ENCODE data around the gene WFDC1. TPM values are rescaled to one million over a fixed set of nuclear protein-coding genes. Genes with fewer than 3 reads are reported as not detected.

Gene WFDC1
- total RNA-seq, 1 experiment from 2014 or later: 0.97 TPM

- no peaks in the 10 kb centered on the region; the same call in 1 of the 2 replicates for H3K27me3 ChIP-seq (ENCODE audit: control insufficient read depth, insufficient read depth, low read length)
- peak; percentile 92 for DNase-seq
- H3K4me3 ChIP-seq (ENCODE audit: insufficient read depth, low read depth, low read length): no peak overlapping the region
- H3K36me3 ChIP-seq (replicated peaks; ENCODE audit: control insufficient read depth, insufficient read depth, low read length): no peaks in the 10 kb centered on the region
These were observed 13.6 kb upstream of the WFDC1 start for GRCh38 chr16:84281074-84281473.

GRCh38 chr16:84282533-84282932 is 12.1 kb upstream of the WFDC1 start:
- Histone ChIP-seq H3K4me3 (ENCODE audit: insufficient read depth, low read depth, low read length) (no peak overlapping the region), H3K27me3 (ENCODE audit: control insufficient read depth, insufficient read depth, low read length) (no peaks in the 10 kb centered on the region; the same call in 1 of the 2 replicates), H3K36me3 (replicated peaks; ENCODE audit: control insufficient read depth, insufficient read depth, low read length) (no peaks in the 10 kb centered on the region)
- no peak for DNase-seq

DNA sequence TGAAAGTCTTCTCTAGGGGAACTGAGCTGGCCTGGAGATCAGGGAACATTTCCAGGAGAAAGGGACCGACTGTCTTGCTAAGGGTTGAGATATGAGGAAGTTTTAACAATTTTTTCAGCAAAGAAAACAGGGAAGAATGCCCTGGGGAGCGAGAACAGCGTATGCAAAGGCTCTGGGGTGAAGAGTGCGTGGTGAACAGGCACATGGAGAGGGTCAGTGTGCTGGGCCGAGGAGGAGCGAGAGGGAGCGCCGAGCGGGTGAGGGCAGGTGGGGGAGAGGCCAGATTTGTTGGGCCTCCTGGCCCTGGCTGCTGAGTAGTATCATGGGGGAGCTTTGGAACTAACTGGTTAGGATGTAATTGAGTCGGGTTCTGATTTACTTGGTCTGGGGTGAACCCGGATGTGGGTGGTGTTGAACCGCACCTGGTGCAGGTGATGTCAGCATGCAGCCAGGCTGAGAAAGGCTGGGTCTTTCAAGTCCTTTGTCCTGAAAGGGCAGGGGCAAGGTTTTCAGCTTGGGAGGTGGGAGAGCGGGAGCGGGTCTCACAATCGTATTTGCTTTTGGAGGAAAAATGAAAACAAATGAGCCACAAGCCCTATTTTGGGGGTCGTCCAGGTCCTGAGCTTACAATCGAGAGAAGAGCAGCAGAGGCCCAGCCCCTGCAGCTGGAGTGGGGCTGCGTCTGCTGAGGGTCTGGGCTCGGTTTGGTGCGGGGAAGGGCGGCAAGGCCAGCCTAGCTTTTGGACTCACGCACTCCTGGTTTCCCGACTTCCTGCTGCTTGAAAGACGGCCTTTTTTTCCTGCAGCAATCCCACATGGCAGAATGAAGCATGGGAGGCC is 11.1 kb upstream of the WFDC1 start:
- H3K4me3 ChIP-seq (ENCODE audit: insufficient read depth, low read depth, low read length): no peak overlapping the region
- H3K36me3 ChIP-seq (replicated peaks; ENCODE audit: control insufficient read depth, insufficient read depth, low read length): no peaks in the 10 kb centered on the region
- H3K27me3 ChIP-seq (ENCODE audit: control insufficient read depth, insufficient read depth, low read length): no peaks in the 10 kb centered on the region; the same call in 1 of the 2 replicates
- DNase-seq: peak; percentile 71

- Histone ChIP-seq H3K27me3 (ENCODE audit: control insufficient read depth, insufficient read depth, low read length) (no peaks in the 10 kb centered on the region; the same call in 1 of the 2 replicates), H3K36me3 (replicated peaks; ENCODE audit: control insufficient read depth, insufficient read depth, low read length) (no peaks in the 10 kb centered on the region), H3K4me3 (ENCODE audit: insufficient read depth, low read depth, low read length) (no peak overlapping the region)
- peak; percentile 86 for DNase-seq
These were observed 10.4 kb upstream of the WFDC1 start for GRCh38 chr16:84284154-84284722.

DNA sequence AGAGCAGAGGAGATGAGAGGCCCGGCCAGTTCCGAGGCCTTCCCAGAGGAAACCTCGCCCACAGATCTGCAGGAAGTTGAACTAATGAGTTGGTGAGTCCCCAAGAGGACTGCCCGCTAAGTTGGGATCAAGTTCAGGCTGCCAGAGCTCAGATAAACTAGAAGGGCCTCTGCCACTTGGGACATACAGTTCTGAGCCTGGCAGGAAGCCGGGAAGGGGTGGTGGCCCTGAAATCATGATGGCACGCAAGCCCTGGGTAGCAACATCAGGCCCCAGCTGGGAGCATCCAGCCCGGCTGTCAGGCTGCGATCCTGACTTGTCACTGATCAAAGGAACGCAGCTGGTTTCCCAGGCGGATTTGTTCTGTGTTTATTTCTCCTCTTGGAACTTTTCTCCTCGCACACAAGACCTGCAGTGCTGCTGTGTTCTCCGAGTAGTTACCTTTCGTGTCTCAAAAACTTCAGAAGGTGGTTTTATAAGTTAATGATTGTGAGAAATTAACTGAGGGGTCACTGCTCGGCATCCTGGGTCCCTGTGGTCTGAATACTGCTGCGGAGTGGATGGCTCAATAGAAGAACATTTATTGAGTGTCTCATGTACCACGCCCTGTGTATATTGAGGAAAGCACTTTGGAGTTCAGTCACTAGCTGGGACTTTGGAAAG is 8.0 kb upstream of the WFDC1 start:
- DNase-seq: no peak

GRCh38 chr16:84288902-84289301 is 5.8 kb upstream of the WFDC1 start:
- no peak overlapping the region for H3K4me3 ChIP-seq (ENCODE audit: insufficient read depth, low read depth, low read length)
- DNase-seq: no peak
- H3K36me3 ChIP-seq (replicated peaks; ENCODE audit: control insufficient read depth, insufficient read depth, low read length): no peaks in the 10 kb centered on the region
- H3K27me3 ChIP-seq (ENCODE audit: control insufficient read depth, insufficient read depth, low read length): no peaks in the 10 kb centered on the region

More for the DNA sequence above, 8.0 kb upstream of the WFDC1 start:
- H3K36me3 ChIP-seq (replicated peaks; ENCODE audit: control insufficient read depth, insufficient read depth, low read length): no peaks in the 10 kb centered on the region
- H3K27me3 ChIP-seq (ENCODE audit: control insufficient read depth, insufficient read depth, low read length): no peaks in the 10 kb centered on the region
- no peak overlapping the region for H3K4me3 ChIP-seq (ENCODE audit: insufficient read depth, low read depth, low read length)

DNA sequence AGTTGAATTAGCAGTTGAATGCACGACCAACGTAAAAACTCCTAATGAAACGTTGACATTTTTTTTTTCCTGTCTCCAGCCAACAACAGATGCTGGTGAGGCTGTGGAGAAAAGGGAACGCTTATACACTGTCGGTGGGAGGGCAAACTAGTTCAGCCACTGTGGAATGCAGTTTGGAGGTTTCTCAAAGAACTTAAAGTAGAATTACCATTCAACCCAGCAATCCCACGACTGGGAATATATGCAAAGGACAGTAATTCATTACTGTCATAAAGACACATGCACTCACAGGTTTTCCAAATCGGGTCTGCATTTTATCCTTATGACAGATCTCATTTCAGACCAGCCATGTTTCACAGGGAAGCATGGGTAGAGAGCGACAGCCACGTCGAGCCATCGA is 3.5 kb upstream of the WFDC1 start:
- DNase-seq: no peak
- Histone ChIP-seq H3K4me3 (ENCODE audit: insufficient read depth, low read depth, low read length) (no peak overlapping the region), H3K27me3 (ENCODE audit: control insufficient read depth, insufficient read depth, low read length) (no peaks in the 10 kb centered on the region), H3K36me3 (replicated peaks; ENCODE audit: control insufficient read depth, insufficient read depth, low read length) (no peaks in the 10 kb centered on the region)

- no peak for DNase-seq
- Histone ChIP-seq H3K27me3 (ENCODE audit: control insufficient read depth, insufficient read depth, low read length) (no peaks in the 10 kb centered on the region), H3K36me3 (replicated peaks; ENCODE audit: control insufficient read depth, insufficient read depth, low read length) (no peaks in the 10 kb centered on the region), H3K4me3 (ENCODE audit: insufficient read depth, low read depth, low read length) (no peak overlapping the region)
These were observed 2.7 kb upstream of the WFDC1 start for GRCh38 chr16:84292011-84292410.

- Histone ChIP-seq H3K4me3 (ENCODE audit: insufficient read depth, low read depth, low read length) (no peak overlapping the region), H3K27me3 (ENCODE audit: control insufficient read depth, insufficient read depth, low read length) (no peaks in the 10 kb centered on the region), H3K36me3 (replicated peaks; ENCODE audit: control insufficient read depth, insufficient read depth, low read length) (no peaks in the 10 kb centered on the region)
- no peak for DNase-seq
These were observed 1.3 kb upstream of the WFDC1 start for GRCh38 chr16:84293406-84293805.

GRCh38 chr16:84294117-84294516 is 561 bp upstream of the WFDC1 start:
- Histone ChIP-seq H3K27me3 (ENCODE audit: control insufficient read depth, insufficient read depth, low read length) (no peaks in the 10 kb centered on the region), H3K36me3 (replicated peaks; ENCODE audit: control insufficient read depth, insufficient read depth, low read length) (no peaks in the 10 kb centered on the region), H3K4me3 (ENCODE audit: insufficient read depth, low read depth, low read length) (no peak overlapping the region)
- DNase-seq: no peak

DNA sequence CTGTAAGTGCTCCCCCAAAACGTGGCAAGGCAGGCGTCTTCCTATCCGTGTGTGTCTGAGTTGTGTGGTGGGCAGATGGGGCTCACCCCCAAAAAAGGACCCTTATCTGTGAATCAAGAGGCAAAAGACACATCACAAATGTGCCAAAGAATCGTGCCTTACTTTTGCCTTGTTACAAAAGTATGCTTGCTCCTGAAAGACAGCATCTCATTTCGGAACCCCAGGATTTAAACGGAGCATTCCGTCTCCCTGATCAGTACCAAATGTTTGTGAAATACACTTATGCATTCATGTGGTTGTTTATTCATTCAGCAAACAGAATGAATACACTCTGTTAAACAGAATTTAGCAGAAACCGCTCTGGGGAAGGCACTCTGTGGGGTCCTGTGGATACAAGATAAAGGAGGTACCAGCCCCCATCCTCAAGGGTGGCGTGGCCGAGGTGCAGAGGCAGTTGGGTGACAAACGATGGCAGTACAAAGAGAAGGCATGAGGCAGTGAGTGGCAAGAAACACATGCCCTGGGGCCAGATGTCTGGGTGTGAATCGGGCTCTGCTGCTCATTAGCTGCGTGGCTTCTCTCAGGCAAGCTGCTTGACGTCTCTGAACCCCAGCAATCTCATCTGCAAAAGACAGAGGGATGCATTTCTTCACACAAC is 654 bp downstream of the WFDC1 start:
- Histone ChIP-seq H3K4me3 (ENCODE audit: insufficient read depth, low read depth, low read length) (no peak overlapping the region), H3K36me3 (replicated peaks; ENCODE audit: control insufficient read depth, insufficient read depth, low read length) (no peaks in the 10 kb centered on the region), H3K27me3 (ENCODE audit: control insufficient read depth, insufficient read depth, low read length) (no peaks in the 10 kb centered on the region)
- no peak for DNase-seq

DNA sequence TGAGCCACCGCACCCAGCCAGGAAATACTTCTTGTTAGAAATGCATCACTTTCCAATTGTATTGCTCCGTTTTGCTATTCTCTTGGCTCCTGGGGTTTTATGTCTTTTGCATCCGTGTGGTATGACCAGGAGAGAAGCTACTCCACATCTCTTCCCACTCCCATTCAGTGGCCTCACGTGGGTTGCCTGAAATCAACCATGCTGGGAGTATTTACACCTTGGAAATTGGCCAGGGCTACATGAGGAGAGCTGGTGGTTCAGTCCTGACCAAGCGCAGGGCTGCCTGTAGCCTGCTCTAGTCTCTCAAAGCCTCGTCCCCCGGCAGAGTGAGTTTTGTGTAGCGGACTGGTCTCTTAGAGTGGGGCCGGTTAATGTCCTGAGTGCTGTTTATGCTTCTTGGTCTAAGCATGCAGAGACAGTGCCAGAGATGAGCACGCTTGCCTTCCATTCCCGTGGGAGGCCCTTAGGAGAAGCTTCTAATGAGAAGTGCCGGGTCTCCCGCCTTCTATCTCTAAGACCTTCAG is 3.8 kb downstream of the WFDC1 start:
- DNase-seq: no peak
- no peaks in the 10 kb centered on the region for H3K27me3 ChIP-seq (ENCODE audit: control insufficient read depth, insufficient read depth, low read length)
- no peaks in the 10 kb centered on the region for H3K36me3 ChIP-seq (replicated peaks; ENCODE audit: control insufficient read depth, insufficient read depth, low read length)
- no peak overlapping the region for H3K4me3 ChIP-seq (ENCODE audit: insufficient read depth, low read depth, low read length)

- peak; percentile 86 for DNase-seq
- Histone ChIP-seq H3K27me3 (ENCODE audit: control insufficient read depth, insufficient read depth, low read length) (no peaks in the 10 kb centered on the region), H3K36me3 (replicated peaks; ENCODE audit: control insufficient read depth, insufficient read depth, low read length) (no peaks in the 10 kb centered on the region), H3K4me3 (ENCODE audit: insufficient read depth, low read depth, low read length) (no peak overlapping the region)
These were observed 5.2 kb downstream of the WFDC1 start for GRCh38 chr16:84299734-84300440.

Data from H7 (cell line).